Measurements from ENCODE around the gene PKIG.

PKIG gene

GRCh38 chr20:44582311-44583025 lies at the start of gene PKIG:
TSS of gene PKIG (plus strand) at chr20:44582579. CDS start at chr20:44614557, 31,978 bp downstream.
- no peak for TF ChIP-seq CTCF (IDR thresholded peaks at IDR 0.05; ENCODE audit: low read depth, low read length, missing control alignments)
- H3K4me3 ChIP-seq (ENCODE audit: low read depth, low read length) = peak within 1 kb of the TSS; percentile 23
- no peak for DNase-seq (ENCODE audit: low read depth)

DNA sequence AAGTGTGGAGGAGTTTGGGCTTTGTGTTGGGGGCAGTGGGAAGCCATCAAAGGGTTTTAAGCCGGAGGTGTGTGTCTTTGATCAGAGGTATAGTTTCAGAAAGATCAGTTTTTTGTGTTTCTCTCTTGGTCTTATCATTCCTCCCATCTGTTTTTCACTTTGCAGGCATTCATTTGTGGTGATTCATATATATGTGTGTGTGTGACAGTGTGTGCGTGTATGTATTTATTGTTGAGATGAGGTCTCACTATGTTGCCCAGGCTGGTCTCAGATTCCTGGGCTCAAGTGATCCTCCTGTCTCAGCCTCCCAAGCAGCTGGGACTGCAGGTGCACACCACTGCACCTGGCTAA lies 49.4 kb upstream of the PKIG start:
- TF ChIP-seq CTCF (IDR thresholded peaks at IDR 0.05; ENCODE audit: low read depth, low read length, missing control alignments) = no peak
- DNase-seq (ENCODE audit: low read depth) = no peak
- no peak overlapping the region for H3K4me3 ChIP-seq (ENCODE audit: low read depth, low read length)

DNA sequence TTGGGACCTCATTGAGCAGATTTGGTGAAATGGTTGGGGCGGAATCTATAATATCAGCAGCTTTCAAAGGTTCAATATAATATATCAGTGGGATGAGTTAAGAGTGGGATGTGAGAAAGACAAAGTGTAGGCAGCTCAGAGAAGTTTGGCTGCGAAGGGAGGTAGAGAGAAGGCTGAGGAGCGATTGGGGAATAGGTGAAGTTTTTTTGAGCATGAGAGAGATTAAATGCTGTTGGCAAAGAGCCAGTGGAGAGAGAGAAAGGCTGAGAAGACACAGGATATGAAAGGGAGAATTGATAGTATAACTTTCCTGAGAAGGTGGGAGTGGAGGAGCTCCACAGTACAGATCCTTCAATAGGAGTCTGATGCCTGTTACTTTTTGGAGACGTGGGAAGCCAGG lies 48.5 kb upstream of the PKIG start:
- H3K4me3 ChIP-seq (ENCODE audit: low read depth, low read length) = no peak overlapping the region
- no peak for DNase-seq (ENCODE audit: low read depth)
- TF ChIP-seq CTCF (IDR thresholded peaks at IDR 0.05; ENCODE audit: low read depth, low read length, missing control alignments) = no peak

- no peak for TF ChIP-seq CTCF (IDR thresholded peaks at IDR 0.05; ENCODE audit: low read depth, low read length, missing control alignments)
- DNase-seq (ENCODE audit: low read depth) = no peak
- H3K4me3 ChIP-seq (ENCODE audit: low read depth, low read length) = no peak overlapping the region
Measured at GRCh38 chr20:44536175-44536574, 46.2 kb upstream of the PKIG start.

GRCh38 chr20:44537993-44538392 lies 44.4 kb upstream of the PKIG start:
- H3K4me3 ChIP-seq (ENCODE audit: low read depth, low read length) = no peak overlapping the region
- no peak for DNase-seq (ENCODE audit: low read depth)
- TF ChIP-seq CTCF (IDR thresholded peaks at IDR 0.05; ENCODE audit: low read depth, low read length, missing control alignments) = no peak

DNA sequence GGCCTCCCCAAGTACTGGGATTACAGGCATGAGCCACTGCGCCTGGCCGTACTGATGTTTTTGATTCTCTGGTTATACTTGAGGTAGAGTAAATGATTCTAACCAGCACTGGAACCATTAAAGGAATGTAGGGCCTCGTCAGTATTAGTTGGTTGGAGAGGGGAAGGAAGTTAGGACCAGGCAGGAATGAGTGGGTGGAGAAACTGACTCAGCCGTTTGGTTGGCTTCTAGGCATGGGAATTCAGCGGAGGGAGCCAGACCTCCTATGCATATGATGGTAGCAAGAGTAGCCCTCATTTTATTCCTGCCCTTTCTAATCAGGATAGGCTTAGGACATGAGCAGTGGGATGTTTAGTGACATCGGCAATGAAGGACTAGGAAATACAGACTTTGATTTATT lies 41.5 kb upstream of the PKIG start:
- DNase-seq (ENCODE audit: low read depth) = no peak
- TF ChIP-seq CTCF (IDR thresholded peaks at IDR 0.05; ENCODE audit: low read depth, low read length, missing control alignments) = no peak
- H3K4me3 ChIP-seq (ENCODE audit: low read depth, low read length) = no peak overlapping the region

DNA sequence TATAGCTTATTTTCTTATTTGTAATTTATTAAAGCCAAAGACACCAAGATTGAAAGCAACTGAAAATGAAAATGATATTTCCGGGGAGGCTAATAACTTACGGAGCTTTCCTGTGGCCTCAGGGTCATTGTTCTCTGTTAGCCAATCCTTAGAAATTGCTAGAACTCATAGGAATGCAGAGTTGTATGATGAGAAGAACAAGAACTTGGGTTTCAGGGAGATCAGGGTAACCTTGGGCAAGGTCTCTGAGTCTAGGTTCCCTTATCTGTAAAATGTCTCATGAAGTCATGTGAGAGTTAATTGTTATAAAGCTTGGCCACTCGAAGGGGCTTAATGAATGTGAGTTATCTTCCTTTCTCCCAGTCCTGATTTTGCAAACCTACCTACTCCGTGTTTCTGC lies 40.4 kb upstream of the PKIG start:
- TF ChIP-seq CTCF (IDR thresholded peaks at IDR 0.05; ENCODE audit: low read depth, low read length, missing control alignments) = no peak
- H3K4me3 ChIP-seq (ENCODE audit: low read depth, low read length) = no peak overlapping the region
- DNase-seq (ENCODE audit: low read depth) = no peak
